OCI-M1 (cell line): Measurements from ENCODE around the gene IL20RB.

Source experiments
- DNase-seq: peaks from one replicate; lab custom pipeline; 2025; lab: John Stamatoyannopoulos, UW

IL20RB gene

GRCh38 chr3:137039570-137039969, 81.8 kb downstream of the IL20RB start:
- no peak for DNase-seq

- no peak for DNase-seq
Observed at GRCh38 chr3:137041251-137041650, 83.5 kb downstream of the IL20RB start.

DNA sequence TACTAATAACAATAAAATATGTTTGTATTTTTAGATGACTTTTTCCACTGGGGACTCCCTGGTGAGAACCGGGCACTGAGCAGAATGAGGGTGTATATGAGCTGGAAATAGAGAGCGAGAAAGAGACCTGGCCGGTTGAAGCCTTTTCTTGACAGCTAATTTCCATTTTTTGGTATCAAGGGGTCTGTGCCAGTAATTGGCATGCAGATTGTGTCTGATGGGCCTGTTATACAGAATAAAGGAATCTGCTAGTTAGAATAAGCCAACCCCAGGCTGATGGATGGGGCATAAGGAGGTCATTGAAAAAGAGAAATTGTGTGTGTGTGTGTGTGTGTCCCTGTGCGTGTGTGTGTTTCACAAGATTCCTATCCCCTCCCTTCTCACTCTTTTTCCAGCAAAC, 83.9 kb downstream of the IL20RB start:
- DNase-seq: no peak

GRCh38 chr3:137046747-137047146, 89.0 kb downstream of the IL20RB start:
- no peak for DNase-seq

- DNase-seq: no peak
Observed at GRCh38 chr3:137047240-137047639, 89.5 kb downstream of the IL20RB start.

GRCh38 chr3:137050281-137050680, 92.5 kb downstream of the IL20RB start:
- DNase-seq: no peak

DNA sequence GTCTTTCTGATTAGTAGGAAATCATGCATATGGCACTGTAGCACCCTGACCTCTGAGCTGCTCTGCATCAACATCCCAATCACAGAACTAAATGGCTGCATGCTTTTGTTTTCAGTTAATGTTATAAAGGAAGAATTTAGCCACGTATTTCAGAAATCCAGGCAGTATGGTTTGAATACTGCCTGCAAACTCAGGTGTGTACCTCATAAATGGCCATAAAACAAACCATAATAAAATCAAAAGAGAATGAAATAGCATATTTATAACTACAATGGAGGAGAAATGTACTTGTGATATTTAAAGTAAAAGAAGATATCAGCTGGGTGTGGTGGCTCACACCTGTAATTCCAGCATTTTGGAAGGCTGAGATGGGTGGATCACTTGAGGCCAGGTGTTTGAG, 94.5 kb downstream of the IL20RB start:
- DNase-seq: no peak
